SW480 (cell line): Measurements from ENCODE around the gene TMEM184B.

ENCODE experiments used
- DNase-seq: peaks from one replicate; pipeline ENCODE4 v3.0.0-alpha.2; 2016; ENCODE audit warnings: low spot score

The TMEM184B gene

GRCh38 chr22:38203855-38204514, 68.8 kb downstream of the TMEM184B start:
- no peak for DNase-seq

- peak; percentile 69 for DNase-seq
Observed at GRCh38 chr22:38203090-38203810, 69.6 kb downstream of the TMEM184B start.

GRCh38 chr22:38202437-38203089, 70.2 kb downstream of the TMEM184B start:
- DNase-seq, result peak; percentile 53

GRCh38 chr22:38201711-38202436, 70.9 kb downstream of the TMEM184B start, which contains the start of gene MAFF:
TSS of gene MAFF (plus strand) at chr22:38201994. CDS start at chr22:38213854, 11,860 bp downstream.
- DNase-seq, result peak; percentile 95

- no peak for DNase-seq
Observed at GRCh38 chr22:38201371-38201710, 71.5 kb downstream of the TMEM184B start.

- DNase-seq, result no peak
Observed at GRCh38 chr22:38199826-38200559, 72.8 kb downstream of the TMEM184B start.

GRCh38 chr22:38196791-38197419, 75.9 kb downstream of the TMEM184B start:
- no peak for DNase-seq

- DNase-seq, result no peak
Observed at GRCh38 chr22:38193580-38193979, 79.2 kb downstream of the TMEM184B start.

GRCh38 chr22:38192475-38192863, 80.3 kb downstream of the TMEM184B start:
- DNase-seq, result no peak

- no peak for DNase-seq
Observed at GRCh38 chr22:38191731-38192474, 80.9 kb downstream of the TMEM184B start.

- no peak for DNase-seq
Observed at GRCh38 chr22:38191055-38191454, 81.8 kb downstream of the TMEM184B start.

- no peak for DNase-seq
Observed at GRCh38 chr22:38190581-38190980, 82.2 kb downstream of the TMEM184B start.

- DNase-seq, result no peak
Observed at GRCh38 chr22:38189104-38189503, 83.7 kb downstream of the TMEM184B start.

GRCh38 chr22:38187413-38188212, 85.2 kb downstream of the TMEM184B start:
- no peak for DNase-seq

- no peak for DNase-seq
Observed at GRCh38 chr22:38186429-38186828, 86.4 kb downstream of the TMEM184B start.

- no peak for DNase-seq
Observed at GRCh38 chr22:38184788-38185187, 88.0 kb downstream of the TMEM184B start.

GRCh38 chr22:38181453-38182200, 91.2 kb downstream of the TMEM184B start, which contains the start of gene PLA2G6:
TSS of gene PLA2G6 (minus strand) at chr22:38181830. CDS start at chr22:38169426, 12,404 bp downstream.
- DNase-seq, result peak; percentile 97

GRCh38 chr22:38180841-38181452, 91.9 kb downstream of the TMEM184B start:
- DNase-seq, result peak; percentile 37
